HCT116 (cell line): ENCODE measurements around the gene PROSER2.

Experiments used
- CBX3 ChIP-seq: IDR thresholded peaks from 2 replicates; pipeline ENCODE4 v1.6.1; 2012; ENCODE audit warnings: low read depth
- EGR1 ChIP-seq: IDR thresholded peaks from 2 replicates; pipeline ENCODE4 v1.6.1; 2012; ENCODE audit warnings: low read depth
- EZH2phosphoT487 ChIP-seq: fragments of 200-600 bp; IDR thresholded peaks from 2 replicates; pipeline ENCODE4 v1.6.1; 2018; ENCODE audit warnings: antibody characterized with exemption, borderline replicate concordance
- RAD21 ChIP-seq: IDR thresholded peaks from 2 replicates; pipeline ENCODE4 v1.6.1; 2012; ENCODE audit warnings: low read depth, mild to moderate bottlenecking
- TF ChIP-seq, protein P1 (sequence below), 3 experiments: fragments of 200-600 bp in 1 of 3; sonication (generic) in 1 of 3; IDR thresholded peaks in 2 of 3; conservative IDR thresholded peaks in 1 of 3; 2 replicates each; pipeline ENCODE4 v1.5.1; 2012 to 2017; ENCODE audit warnings: low read depth in 2 of 3, low read length in 2 of 3, antibody characterized with exemption in 1 of 3, borderline replicate concordance in 1 of 3, control low read depth in 1 of 3, mild to moderate bottlenecking in 1 of 3, mixed read lengths in 1 of 3, mixed run types in 1 of 3, moderate library complexity in 1 of 3; ENCODE audit not compliant: insufficient read depth in 1 of 3
- TF ChIP-seq, protein P2 (sequence below): IDR thresholded peaks from 2 replicates; pipeline ENCODE4 v1.6.1; 2012; ENCODE audit warnings: low read depth
- TF ChIP-seq, protein P3 (sequence below): IDR thresholded peaks from 2 replicates; pipeline ENCODE4 v1.6.1; 2011; ENCODE audit warnings: mild to moderate bottlenecking, low read length, moderate library complexity; ENCODE audit not compliant: insufficient replicate concordance; ENCODE audit errors: extremely low read depth

DNA sequence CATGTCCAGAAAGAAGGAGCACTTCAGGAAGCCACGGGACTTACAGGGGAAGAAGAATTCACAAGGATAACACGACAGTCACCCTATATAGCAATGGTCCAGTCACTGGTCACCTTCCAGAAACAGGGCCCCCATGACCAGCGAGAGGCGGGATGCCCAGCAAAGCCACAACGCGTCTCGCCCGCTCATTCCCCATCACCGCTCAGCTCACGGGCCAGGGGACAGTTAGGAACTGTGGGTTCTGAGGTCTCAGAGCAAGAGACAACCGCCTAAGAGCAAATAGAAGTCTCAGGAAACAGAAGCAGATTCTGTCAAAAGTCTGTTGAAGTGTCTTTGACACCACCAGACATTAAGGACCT is 71.9 kb downstream of the PROSER2 start:
- no peak for TF ChIP-seq EGR1
- no peak for TF ChIP-seq EZH2phosphoT487
- TF ChIP-seq, protein P1, sequence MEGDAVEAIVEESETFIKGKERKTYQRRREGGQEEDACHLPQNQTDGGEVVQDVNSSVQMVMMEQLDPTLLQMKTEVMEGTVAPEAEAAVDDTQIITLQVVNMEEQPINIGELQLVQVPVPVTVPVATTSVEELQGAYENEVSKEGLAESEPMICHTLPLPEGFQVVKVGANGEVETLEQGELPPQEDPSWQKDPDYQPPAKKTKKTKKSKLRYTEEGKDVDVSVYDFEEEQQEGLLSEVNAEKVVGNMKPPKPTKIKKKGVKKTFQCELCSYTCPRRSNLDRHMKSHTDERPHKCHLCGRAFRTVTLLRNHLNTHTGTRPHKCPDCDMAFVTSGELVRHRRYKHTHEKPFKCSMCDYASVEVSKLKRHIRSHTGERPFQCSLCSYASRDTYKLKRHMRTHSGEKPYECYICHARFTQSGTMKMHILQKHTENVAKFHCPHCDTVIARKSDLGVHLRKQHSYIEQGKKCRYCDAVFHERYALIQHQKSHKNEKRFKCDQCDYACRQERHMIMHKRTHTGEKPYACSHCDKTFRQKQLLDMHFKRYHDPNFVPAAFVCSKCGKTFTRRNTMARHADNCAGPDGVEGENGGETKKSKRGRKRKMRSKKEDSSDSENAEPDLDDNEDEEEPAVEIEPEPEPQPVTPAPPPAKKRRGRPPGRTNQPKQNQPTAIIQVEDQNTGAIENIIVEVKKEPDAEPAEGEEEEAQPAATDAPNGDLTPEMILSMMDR (IDR thresholded peaks at IDR 0.05 in 2 of 3, conservative IDR thresholded peaks at IDR 0.05 in 1 of 3; ENCODE audit: borderline replicate concordance in 1 of 3, insufficient read depth in 1 of 3, low read depth in 2 of 3, low read length in 2 of 3), result no peak
- TF ChIP-seq RAD21, result no peak
- TF ChIP-seq, protein P2, sequence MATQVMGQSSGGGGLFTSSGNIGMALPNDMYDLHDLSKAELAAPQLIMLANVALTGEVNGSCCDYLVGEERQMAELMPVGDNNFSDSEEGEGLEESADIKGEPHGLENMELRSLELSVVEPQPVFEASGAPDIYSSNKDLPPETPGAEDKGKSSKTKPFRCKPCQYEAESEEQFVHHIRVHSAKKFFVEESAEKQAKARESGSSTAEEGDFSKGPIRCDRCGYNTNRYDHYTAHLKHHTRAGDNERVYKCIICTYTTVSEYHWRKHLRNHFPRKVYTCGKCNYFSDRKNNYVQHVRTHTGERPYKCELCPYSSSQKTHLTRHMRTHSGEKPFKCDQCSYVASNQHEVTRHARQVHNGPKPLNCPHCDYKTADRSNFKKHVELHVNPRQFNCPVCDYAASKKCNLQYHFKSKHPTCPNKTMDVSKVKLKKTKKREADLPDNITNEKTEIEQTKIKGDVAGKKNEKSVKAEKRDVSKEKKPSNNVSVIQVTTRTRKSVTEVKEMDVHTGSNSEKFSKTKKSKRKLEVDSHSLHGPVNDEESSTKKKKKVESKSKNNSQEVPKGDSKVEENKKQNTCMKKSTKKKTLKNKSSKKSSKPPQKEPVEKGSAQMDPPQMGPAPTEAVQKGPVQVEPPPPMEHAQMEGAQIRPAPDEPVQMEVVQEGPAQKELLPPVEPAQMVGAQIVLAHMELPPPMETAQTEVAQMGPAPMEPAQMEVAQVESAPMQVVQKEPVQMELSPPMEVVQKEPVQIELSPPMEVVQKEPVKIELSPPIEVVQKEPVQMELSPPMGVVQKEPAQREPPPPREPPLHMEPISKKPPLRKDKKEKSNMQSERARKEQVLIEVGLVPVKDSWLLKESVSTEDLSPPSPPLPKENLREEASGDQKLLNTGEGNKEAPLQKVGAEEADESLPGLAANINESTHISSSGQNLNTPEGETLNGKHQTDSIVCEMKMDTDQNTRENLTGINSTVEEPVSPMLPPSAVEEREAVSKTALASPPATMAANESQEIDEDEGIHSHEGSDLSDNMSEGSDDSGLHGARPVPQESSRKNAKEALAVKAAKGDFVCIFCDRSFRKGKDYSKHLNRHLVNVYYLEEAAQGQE, result no peak
- TF ChIP-seq, protein P3, sequence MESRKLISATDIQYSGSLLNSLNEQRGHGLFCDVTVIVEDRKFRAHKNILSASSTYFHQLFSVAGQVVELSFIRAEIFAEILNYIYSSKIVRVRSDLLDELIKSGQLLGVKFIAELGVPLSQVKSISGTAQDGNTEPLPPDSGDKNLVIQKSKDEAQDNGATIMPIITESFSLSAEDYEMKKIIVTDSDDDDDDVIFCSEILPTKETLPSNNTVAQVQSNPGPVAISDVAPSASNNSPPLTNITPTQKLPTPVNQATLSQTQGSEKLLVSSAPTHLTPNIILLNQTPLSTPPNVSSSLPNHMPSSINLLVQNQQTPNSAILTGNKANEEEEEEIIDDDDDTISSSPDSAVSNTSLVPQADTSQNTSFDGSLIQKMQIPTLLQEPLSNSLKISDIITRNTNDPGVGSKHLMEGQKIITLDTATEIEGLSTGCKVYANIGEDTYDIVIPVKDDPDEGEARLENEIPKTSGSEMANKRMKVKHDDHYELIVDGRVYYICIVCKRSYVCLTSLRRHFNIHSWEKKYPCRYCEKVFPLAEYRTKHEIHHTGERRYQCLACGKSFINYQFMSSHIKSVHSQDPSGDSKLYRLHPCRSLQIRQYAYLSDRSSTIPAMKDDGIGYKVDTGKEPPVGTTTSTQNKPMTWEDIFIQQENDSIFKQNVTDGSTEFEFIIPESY, result no peak
- no peak for TF ChIP-seq CBX3
